Smooth muscle cell of the brain vasculature (primary cell): ENCODE results near the gene TSR1.
A peak's percentile ranks its signal among the peaks of the same experiment; 100 is the strongest.

Experiments
- DNase-seq: peaks from one replicate; pipeline ENCODE4 v3.0.0-alpha.2; 2012; ENCODE audit warnings: low read depth, low spot score

The TSR1 gene

DNA sequence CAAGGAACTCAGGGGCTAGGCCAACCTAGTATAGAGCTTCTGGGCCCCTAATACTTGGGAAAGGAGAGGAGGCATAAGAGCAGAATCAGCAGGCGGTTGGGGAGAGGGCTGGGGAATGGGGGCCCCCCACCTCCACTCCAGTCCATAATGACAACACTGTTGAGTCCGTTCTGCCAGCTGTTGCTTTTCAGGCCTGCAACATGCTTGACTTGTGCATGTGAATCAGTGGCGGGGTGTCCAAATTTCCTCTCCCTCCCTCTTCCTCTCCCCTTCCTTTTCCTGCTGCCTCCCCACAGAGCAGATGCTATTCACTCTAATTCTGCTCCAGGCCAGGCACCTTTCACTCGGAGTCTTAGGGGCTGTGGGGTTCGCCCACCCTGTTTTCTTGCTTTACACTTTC is 32.8 kb upstream of the TSR1 start:
- DNase-seq = no peak

GRCh38 chr17:2368359-2368758 is 32.1 kb upstream of the TSR1 start:
- DNase-seq = no peak

- DNase-seq = no peak
Observed at GRCh38 chr17:2366747-2367494, 30.7 kb upstream of the TSR1 start.

GRCh38 chr17:2365132-2365531 is 28.9 kb upstream of the TSR1 start:
- DNase-seq = no peak

DNA sequence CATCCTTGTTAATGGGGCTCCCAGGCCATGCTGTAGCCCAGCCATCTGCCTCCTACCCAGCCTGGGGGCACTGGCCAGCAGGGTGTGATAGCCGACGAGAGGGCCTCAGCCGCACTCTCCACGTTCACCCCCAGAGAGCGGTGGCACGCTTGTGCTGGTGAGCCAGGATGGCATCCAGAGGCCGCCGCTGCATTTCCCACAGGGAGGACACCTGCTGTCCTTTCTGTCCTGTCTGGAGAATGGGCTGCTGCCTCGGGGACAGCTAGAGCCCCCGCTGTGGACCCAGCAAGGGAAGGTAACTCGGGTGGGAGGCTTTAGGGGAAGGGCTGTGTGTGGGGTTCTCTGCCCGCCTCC is 28.5 kb upstream of the TSR1 start:
- DNase-seq = no peak

DNA sequence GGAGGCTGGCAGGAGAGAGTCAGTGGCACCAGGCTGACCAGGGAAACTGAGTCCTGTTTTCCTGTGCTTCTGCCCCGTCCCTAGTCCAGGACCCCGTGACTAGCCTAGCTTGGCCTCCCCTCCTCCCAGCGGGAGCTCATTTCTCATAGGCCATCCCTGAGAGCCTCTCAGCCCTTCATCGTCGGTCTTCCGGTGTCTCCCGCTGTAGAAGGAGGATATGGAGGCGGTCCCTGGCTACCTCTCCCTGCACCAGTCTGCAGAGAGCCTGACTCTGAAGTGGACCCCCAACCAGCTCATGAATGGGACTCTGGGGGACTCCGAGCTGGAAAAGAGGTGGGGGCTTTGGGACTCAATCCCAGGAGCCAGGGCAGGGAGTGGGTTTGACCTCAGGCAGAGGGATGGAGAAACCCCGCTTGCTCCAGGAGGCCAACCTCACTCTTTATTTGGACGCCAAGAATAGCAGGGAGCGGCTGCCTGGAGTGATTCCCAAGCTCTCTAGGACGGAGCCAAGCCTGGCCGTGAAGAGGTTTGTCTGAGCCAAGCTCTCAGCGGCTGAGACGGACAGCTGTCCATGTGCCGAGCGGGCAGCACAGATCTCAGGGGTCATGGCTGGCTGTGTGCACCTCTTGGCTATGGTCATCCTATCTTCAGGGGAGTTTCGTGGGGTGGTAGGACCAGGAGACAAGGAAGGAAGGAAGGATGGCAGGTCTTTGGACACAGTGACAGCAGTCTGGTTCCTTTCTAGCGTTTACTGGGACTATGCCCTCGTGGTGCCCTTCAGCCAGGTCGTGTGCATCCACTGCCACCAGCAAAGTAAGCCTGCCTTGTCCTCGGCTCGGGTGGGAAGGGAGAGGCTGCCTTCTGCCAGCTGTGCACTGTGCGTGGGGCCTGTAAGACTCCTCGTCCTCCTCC is 27.9 kb upstream of the TSR1 start:
- no peak for DNase-seq

DNA sequence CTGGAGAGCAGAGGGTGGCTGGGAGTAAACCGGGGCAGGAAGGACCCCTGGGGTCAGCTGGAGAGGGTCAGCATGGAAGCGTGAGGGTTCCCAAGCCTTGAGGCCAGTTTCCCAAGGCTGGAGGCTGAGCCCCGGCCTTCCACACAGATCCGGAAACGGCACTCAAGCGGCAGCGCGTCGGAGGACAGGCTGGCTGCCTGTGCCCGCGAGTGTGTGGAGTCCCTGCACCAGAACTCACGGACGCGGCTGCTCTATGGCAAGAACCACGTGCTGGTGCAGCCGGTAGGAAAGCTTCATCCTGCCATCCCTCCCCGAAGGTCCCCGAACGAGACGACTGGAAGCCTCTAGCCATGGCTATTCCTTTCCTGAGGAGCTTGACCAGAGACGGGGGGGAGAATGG is 27.1 kb upstream of the TSR1 start:
- DNase-seq = no peak

DNA sequence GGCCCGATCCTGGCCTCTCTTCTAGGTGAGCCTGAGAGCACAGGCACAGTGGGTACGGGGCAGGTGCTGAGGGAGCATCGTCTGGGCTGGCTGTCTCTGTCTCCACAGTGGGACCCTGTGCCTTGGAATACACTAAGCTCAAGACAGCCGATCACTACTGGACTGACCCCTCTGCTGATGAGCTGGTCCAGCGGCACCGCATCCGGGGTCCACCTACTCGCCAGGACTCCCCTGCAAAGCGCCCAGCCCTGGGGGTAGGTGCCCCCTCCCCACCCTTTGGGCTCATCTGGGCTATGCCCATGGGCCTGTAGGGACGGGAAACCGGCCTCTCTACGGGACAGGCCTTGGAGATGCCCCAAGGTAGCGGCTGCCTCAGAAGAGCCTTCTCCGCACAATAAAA is 26.6 kb upstream of the TSR1 start:
- no peak for DNase-seq

GRCh38 chr17:2362416-2362815 is 26.2 kb upstream of the TSR1 start:
- no peak for DNase-seq

DNA sequence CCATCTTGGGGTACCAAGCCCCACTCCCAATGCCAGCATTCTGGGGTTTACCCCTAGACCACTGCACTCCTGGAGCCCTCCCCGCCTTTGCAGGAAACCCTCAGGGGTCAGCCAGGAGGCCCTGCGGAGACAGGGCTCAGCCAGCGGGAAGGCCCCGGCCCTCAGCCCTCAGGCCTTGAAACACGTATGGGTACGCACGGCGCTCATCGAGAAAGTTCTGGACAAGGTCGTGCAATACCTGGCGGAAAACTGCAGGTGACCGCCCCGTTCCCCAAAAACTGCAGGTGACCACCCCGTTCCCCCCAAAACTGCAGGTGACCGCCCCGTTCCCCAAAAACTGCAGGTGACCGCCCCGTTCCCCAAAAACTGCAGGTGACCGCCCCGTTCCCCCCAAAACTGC is 25.8 kb upstream of the TSR1 start:
- no peak for DNase-seq

DNA sequence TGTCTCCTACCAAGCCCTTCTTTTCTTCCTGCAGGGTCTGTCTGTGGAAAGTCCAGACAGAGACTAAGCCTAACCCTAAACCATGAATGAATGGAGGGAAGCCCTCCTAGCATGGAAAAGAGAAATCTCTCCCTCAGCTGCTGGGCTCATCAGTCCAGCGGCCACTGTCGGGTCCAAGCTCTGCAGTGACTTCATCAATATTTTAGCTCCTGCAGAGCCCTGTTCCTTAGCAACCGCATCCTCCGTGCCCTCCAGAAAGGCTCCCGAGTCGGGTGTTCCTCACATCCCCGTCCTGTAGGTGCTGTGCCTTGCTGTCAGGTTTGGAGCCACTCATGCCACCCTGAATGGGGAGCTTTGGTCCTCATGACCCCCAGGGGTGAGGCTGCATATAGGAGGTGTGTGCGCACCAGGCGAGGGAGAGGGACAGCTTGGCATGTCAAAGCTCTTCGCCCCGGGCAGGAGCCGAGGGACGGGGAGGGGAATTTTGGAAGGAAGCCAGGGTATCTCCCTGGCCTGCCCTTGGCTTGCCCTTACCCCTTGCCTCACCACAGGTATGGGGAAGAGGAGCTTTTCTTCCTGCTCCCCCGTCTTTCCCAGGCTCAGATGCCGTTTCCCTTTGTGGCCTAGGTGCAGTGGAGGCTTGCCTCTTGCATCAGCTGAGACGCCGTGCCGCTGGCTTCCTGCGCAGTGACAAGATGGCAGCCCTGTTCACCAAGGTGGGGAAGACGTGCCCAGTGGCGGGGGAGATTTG is 24.9 kb upstream of the TSR1 start:
- DNase-seq = no peak

- DNase-seq = no peak
Observed at GRCh38 chr17:2357931-2358434, 21.7 kb upstream of the TSR1 start.

GRCh38 chr17:2357237-2357636 is 21.0 kb upstream of the TSR1 start:
- DNase-seq = no peak

- no peak for DNase-seq
Observed at GRCh38 chr17:2354311-2354710, 18.1 kb upstream of the TSR1 start.

DNA sequence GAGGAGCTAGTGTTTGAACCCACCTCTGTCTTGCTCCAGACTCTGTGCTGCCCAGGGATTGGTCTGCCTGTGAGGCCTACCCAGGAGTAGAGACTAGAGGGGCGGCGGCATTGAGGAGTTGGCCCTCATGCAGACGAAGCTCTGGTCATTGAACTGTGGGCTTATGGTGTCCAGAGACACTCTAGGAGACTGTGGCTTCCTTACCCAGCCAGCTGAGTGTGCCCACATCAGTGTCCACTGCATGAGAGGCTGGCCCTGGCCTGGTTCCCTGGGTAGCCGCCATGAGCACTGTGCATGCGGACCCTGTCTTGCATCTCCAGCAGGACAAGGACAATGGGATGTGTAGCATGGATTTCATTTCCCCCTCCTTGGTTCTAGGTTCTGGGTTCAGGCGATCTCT is 15.0 kb upstream of the TSR1 start:
- no peak for DNase-seq

DNA sequence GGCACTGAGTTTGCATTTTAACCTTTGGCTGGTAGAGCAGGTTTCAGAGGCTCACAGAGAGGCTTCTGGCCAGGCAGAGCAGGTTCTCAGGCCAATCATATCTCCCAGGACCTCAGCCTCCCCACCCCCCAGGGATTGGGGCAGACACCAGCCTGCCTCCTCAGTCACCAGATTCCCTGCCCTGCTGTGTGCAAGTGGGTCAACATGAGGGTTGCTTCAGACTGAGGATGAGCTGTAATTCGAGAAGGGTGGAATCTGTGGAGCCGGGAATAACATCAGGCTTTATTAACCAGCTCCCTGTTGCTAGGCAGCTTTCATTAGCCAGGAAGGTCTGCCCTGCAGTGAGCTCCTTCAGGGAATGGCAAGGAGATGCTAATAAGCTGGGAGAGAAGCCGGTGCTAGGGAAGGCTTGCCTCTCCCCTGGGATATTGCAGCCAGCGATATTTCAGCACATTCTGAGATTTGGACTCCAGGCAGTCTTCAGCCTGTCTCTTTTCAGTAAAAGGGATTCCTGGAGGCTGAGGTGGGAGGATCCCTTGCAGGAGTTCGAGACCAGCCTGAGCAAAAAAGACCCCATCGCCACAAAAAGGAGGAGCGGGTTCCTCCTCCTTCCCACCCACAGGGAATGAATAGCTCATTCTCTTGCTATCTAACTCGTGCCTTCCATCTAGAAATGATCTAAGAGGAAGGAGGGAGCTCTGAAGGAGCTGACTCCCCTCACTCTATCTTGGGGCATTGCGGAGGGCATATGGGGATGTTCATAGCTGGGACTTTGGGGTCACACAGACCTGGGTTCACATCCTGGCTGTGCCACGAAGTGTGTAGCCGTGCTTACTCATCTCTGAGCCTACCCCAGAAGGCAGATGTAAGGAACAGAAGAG is 11.8 kb upstream of the TSR1 start:
- DNase-seq = peak; percentile 65

GRCh38 chr17:2346475-2346874 is 10.2 kb upstream of the TSR1 start:
- DNase-seq = no peak

GRCh38 chr17:2344528-2344927 is 8.3 kb upstream of the TSR1 start:
- DNase-seq = no peak

- no peak for DNase-seq
Observed at GRCh38 chr17:2343421-2343820, 7.2 kb upstream of the TSR1 start.

- DNase-seq = no peak
Observed at GRCh38 chr17:2338315-2338657, 2.0 kb upstream of the TSR1 start.

DNA sequence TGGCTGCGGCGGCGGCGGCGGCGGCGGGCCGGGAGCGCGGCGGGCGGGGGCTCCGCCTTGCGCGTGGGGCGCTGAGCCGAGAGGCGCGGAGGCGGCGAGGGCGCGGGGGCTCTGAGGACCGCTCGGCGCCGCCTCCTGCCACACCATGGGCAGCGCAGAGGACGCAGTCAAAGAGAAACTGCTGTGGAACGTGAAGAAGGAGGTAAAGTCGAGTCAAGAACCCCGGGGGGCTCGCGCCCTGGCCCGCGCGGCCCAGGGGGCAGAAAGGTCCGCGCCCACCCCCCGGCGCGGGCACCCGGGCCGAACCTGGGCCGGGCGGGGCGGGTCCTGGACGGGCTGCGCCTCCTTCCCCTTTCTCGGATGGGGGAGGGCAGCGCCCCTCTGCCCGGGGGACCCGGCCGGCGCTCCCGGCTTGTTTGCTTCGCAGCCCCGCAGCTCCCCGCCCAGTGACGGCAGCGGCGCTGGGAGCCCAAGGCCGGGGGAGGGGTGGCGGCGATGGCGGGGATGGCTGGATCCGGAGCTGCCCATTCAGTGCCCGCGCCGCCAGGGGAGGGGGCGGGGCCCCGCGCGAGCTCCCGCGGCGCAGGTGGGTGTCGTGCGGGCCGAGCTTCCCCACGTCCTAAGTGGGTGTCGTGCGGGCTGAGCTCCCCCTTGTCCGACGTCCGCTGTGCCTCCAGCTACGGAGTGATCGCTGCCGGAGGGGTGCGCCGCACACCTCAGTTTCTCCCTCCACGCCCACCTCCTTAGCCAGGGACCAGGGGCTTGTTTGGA is 1.5 kb upstream of the TSR1 start:
- no peak for DNase-seq
